CD14-positive monocyte (primary cell): ENCODE data around the gene DCC. TPM values are rescaled to one million over a fixed set of nuclear protein-coding genes. Genes with fewer than 3 reads are reported as not detected.

Experiments
- DNase-seq, 3 donors: peaks; one replicate each; pipeline ENCODE4 v3.0.0-alpha.2; 2011 to 2022
- H2AFZ ChIP-seq: 2 replicates; pipeline ENCODE4 v1.6.0; 2012; ENCODE audit warnings: mild to moderate bottlenecking, low read depth, low read length, inconsistent platforms; ENCODE audit not compliant: insufficient read depth, poor library complexity, severe bottlenecking
- H3K27ac ChIP-seq, 2 donors: 1 replicate in 1 of 2; 2 replicates in 1 of 2; pipeline ENCODE4 v1.5.1; 2012 to 2013; ENCODE audit warnings: low read length in 2 of 2, control low read depth in 1 of 2, inconsistent platforms in 1 of 2, low read depth in 1 of 2, mild to moderate bottlenecking in 1 of 2
- H3K27me3 ChIP-seq, 2 donors: one replicate each; pipeline versions ENCODE4 v1.6.0 to v1.6.1; 2011 to 2013; ENCODE audit warnings: low read length in 2 of 2; ENCODE audit not compliant: control insufficient read depth in 2 of 2, insufficient read depth in 2 of 2
- H3K36me3 ChIP-seq, 2 donors: replicated peaks in 1 of 2; 1 replicate in 1 of 2; 2 replicates in 1 of 2; pipeline versions ENCODE4 v1.5.1 to v1.6.1; 2012 to 2013; ENCODE audit warnings: low read length in 2 of 2, control low read depth in 1 of 2, inconsistent platforms in 1 of 2, mild to moderate bottlenecking in 1 of 2; ENCODE audit not compliant: insufficient read depth in 2 of 2, control insufficient read depth in 1 of 2
- H3K4me1 ChIP-seq, 2 donors: 1 replicate in 1 of 2; 2 replicates in 1 of 2; pipeline versions ENCODE4 v1.5.1 to v1.6.1; 2012 to 2013; ENCODE audit warnings: low read length in 2 of 2, control low read depth in 1 of 2, inconsistent platforms in 1 of 2, mild to moderate bottlenecking in 1 of 2, moderate library complexity in 1 of 2; ENCODE audit not compliant: insufficient read depth in 2 of 2, control insufficient read depth in 1 of 2
- H3K4me2 ChIP-seq: replicated peaks from 2 replicates; pipeline ENCODE3; 2012; ENCODE audit warnings: low read length, moderate library complexity, mild to moderate bottlenecking; ENCODE audit not compliant: poor library complexity, severe bottlenecking; ENCODE audit errors: extremely low read depth
- H3K4me3 ChIP-seq, 3 experiments: fragments of 200-600 bp in 1 of 3; sonication (generic) in 1 of 3; replicated peaks in 1 of 3; 1 replicate in 2 of 3; 2 replicates in 1 of 3; pipeline ENCODE4 v1.5.1; 2011 to 2013; ENCODE audit warnings: low read length in 3 of 3, mild to moderate bottlenecking in 3 of 3, control low read depth in 2 of 3, low read depth in 2 of 3, inconsistent platforms in 1 of 3, moderate library complexity in 1 of 3
- H3K79me2 ChIP-seq: 2 replicates; pipeline ENCODE4 v1.6.0; 2012; ENCODE audit warnings: mild to moderate bottlenecking, control low read depth, inconsistent platforms, low read length, moderate library complexity; ENCODE audit not compliant: insufficient read depth
- H3K9ac ChIP-seq: 2 replicates; pipeline ENCODE4 v1.6.0; 2017; ENCODE audit warnings: low read length, mild to moderate bottlenecking; ENCODE audit not compliant: insufficient read depth, poor library complexity, severe bottlenecking
- H3K9me3 ChIP-seq, 2 donors: replicated peaks in 1 of 2; 1 replicate in 1 of 2; 2 replicates in 1 of 2; pipeline versions ENCODE4 v1.5.1 to v1.6.1; 2012 to 2013; ENCODE audit warnings: low read length in 2 of 2, control low read depth in 1 of 2; ENCODE audit not compliant: control insufficient read depth in 1 of 2, insufficient read depth in 1 of 2
- H4K20me1 ChIP-seq: 2 replicates; pipeline ENCODE4 v1.6.0; 2012; ENCODE audit warnings: mild to moderate bottlenecking, low read length, control low read depth, moderate library complexity; ENCODE audit not compliant: insufficient read depth
- H3K27ac Mint-ChIP-seq, 7 donors: one replicate each; pipeline ENCODE4 v1.8.0; 2020; ENCODE audit warnings: mild to moderate bottlenecking in 7 of 7, mixed read lengths in 7 of 7, moderate library complexity in 6 of 7, inconsistent platforms in 2 of 7
- H3K27me3 Mint-ChIP-seq, 3 donors: one replicate each; pipeline ENCODE4 v1.8.0; 2021 to 2022; ENCODE audit warnings: low read depth in 3 of 3, mild to moderate bottlenecking in 3 of 3, mixed read lengths in 3 of 3, moderate library complexity in 3 of 3, inconsistent platforms in 1 of 3
- H3K36me3 Mint-ChIP-seq, 2 donors: one replicate each; pipeline ENCODE4 v1.8.0; 2020; ENCODE audit warnings: mixed read lengths in 2 of 2, inconsistent platforms in 1 of 2, mild to moderate bottlenecking in 1 of 2
- H3K4me1 Mint-ChIP-seq: one replicate; pipeline ENCODE4 v1.8.0; 2020; ENCODE audit warnings: mild to moderate bottlenecking, mixed read lengths
- H3K4me3 Mint-ChIP-seq, 2 donors: one replicate each; pipeline ENCODE4 v1.8.0; 2020; ENCODE audit warnings: mild to moderate bottlenecking in 2 of 2, mixed read lengths in 2 of 2, moderate library complexity in 1 of 2
- H3K9me3 Mint-ChIP-seq, 7 donors: one replicate each; pipeline ENCODE4 v1.8.0; 2020 to 2022; ENCODE audit warnings: mixed read lengths in 7 of 7, mild to moderate bottlenecking in 6 of 7, moderate library complexity in 6 of 7, inconsistent platforms in 2 of 7
- CTCF ChIP-seq: fragments of 200-600 bp; IDR thresholded peaks from one replicate; pipeline ENCODE4 v1.8.0; 2022; ENCODE audit warnings: antibody characterized with exemption, mild to moderate bottlenecking
- WGBS: methylation state at CpG from one replicate; pipeline ENCODE4 v1.1.5; 2013; ENCODE audit warnings: missing lambda C conversion rate; ENCODE audit not compliant: insufficient coverage; 5-methylcytosine and 5-hydroxymethylcytosine counted together
- intact Hi-C, 2 donors: fragments of 100-400 bp; cut with micrococcal nuclease; formaldehyde crosslinking; loops; one replicate each; pipeline versions ENCODE4 v1.15.0 to v1.15.1; 2023
- polyA plus RNA-seq, 3 donors: library from polyadenylated mRNA; depleted of rRNA in 1 of 3; unstranded in 2 of 3; stranded (reverse) in 1 of 3; fragments of 300-500 nt in 2 of 3; fragments of >200 nt in 1 of 3; fragmentation: Illumina TruSeq in 2 of 3; gene quantifications; 1 replicate in 2 of 3; 2 replicates in 1 of 3; pipeline ENCODE4 v1.2.3, GENCODE V29; 2012 to 2021

DCC gene
- polyA plus RNA-seq, 3 donors = not detected

- Histone ChIP-seq H3K4me3 (no peak overlapping the region), H3K9ac (no peak overlapping the region), H3K27me3 (no peaks in the 10 kb centered on the region), H3K4me1 (no peaks in the 10 kb centered on the region), H3K36me3 (no peaks in the 10 kb centered on the region), H3K27ac (no peak overlapping the region), H3K79me2 (no peaks in the 10 kb centered on the region), H4K20me1 (no peaks in the 10 kb centered on the region), H3K4me2 (no peak overlapping the region), H2AFZ (no peak overlapping the region), H3K9me3 (no peaks in the 10 kb centered on the region)
- no peak for TF ChIP-seq CTCF
- intact Hi-C loops = no loop called here
- Mint-ChIP-seq H3K4me3 (no peak overlapping the region), H3K36me3 (no peaks in the 10 kb centered on the region), H3K27me3 (no peaks in the 10 kb centered on the region), H3K4me1 (no peaks in the 10 kb centered on the region), H3K27ac (no peak overlapping the region), H3K9me3 (peaks cover 0 to 8% (median 2%) of the 10 kb centered on the region in 7 donors)
- no CpG with 5 or more reads among the region's 4 CpGs for WGBS
- no peak for DNase-seq
These were observed 86.0 kb downstream of the DCC start for GRCh38 chr18:52426041-52426440.

- no peaks in the 10 kb centered on the region for H3K27me3 ChIP-seq
- Mint-ChIP-seq H3K36me3 (no peaks in the 10 kb centered on the region), H3K4me1 (no peaks in the 10 kb centered on the region), H3K27ac (no peak overlapping the region), H3K27me3 (no peaks in the 10 kb centered on the region), H3K4me3 (no peak overlapping the region), H3K9me3 (peaks cover 0 to 8% (median 2%) of the 10 kb centered on the region in 7 donors)
- no peaks in the 10 kb centered on the region for H3K9me3 ChIP-seq
- no peak overlapping the region for H3K9ac ChIP-seq
- no CpG with 5 or more reads among the region's 1 CpG for WGBS
- DNase-seq = no peak
- H3K4me2 ChIP-seq = no peak overlapping the region
- no peaks in the 10 kb centered on the region for H3K79me2 ChIP-seq
- no peaks in the 10 kb centered on the region for H4K20me1 ChIP-seq
- H3K36me3 ChIP-seq = no peaks in the 10 kb centered on the region
- no peak for TF ChIP-seq CTCF
- H3K27ac ChIP-seq = no peak overlapping the region
- intact Hi-C loops = no loop called here
- H2AFZ ChIP-seq = no peak overlapping the region
- no peaks in the 10 kb centered on the region for H3K4me1 ChIP-seq
- H3K4me3 ChIP-seq = no peak overlapping the region
These were observed 86.5 kb downstream of the DCC start for GRCh38 chr18:52426462-52426861.
